Measurements from ENCODE around the gene FNBP1. TPM values are rescaled to one million over a fixed set of nuclear protein-coding genes. Genes with fewer than 3 reads are reported as not detected.

Gene FNBP1
- total RNA-seq, 1 donor from 2014 or later = 87.2 TPM

DNA sequence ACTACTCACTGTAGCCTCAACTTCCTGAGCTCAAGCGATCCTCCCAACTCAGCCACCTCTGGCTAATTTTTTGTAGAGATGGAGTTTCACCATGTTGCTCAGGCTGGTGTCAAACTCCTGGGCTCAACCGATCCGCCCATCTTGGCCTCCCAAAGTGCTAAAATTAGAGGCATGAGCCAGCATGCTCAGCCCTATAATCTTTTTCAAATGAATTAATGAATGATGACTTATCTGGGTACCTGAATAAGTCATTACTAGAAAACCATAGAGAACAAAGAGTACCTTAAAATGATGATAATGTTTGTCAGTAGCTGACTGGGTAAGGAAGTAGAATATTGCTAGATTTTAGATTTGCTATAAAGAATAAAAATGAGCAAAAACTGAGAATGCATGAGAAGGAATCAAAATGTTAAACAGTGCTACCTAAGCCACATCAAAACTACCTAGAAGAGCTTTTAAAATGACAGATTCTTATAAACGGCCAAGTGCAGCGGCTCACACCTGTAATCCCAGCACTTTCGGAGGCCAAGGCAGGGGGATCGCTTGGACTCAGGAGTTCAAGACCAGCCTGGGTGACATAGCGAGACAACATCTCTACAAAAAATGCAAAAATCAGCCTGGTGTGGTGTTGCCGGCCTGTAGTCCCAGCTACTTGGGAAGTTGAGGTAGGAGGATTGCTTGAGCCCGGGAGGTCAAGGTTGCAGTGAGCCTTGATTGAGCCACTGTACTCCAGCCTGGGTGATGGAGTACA is 13.6 kb downstream of the FNBP1 start:
- TF ChIP-seq, protein P1, sequence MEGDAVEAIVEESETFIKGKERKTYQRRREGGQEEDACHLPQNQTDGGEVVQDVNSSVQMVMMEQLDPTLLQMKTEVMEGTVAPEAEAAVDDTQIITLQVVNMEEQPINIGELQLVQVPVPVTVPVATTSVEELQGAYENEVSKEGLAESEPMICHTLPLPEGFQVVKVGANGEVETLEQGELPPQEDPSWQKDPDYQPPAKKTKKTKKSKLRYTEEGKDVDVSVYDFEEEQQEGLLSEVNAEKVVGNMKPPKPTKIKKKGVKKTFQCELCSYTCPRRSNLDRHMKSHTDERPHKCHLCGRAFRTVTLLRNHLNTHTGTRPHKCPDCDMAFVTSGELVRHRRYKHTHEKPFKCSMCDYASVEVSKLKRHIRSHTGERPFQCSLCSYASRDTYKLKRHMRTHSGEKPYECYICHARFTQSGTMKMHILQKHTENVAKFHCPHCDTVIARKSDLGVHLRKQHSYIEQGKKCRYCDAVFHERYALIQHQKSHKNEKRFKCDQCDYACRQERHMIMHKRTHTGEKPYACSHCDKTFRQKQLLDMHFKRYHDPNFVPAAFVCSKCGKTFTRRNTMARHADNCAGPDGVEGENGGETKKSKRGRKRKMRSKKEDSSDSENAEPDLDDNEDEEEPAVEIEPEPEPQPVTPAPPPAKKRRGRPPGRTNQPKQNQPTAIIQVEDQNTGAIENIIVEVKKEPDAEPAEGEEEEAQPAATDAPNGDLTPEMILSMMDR (IDR thresholded peaks at IDR 0.05) = no peak
- no peaks in the 10 kb centered on the region for H3K27me3 ChIP-seq
- intact Hi-C loops (cut with DNase I) = loop anchor here (10.0 kb wide), 1 partner anchor 315 kb away; no protein-coding TSS in a partner anchor
- H3K36me3 ChIP-seq = no peaks in the 10 kb centered on the region
- H3K27ac ChIP-seq = no peak overlapping the region
- no peak overlapping the region for H3K4me3 ChIP-seq
- peak in 1 of 2 donors; percentile 38 for DNase-seq (ENCODE audit: low spot score in 2 of 2)
- no peaks in the 10 kb centered on the region for H3K9me3 ChIP-seq
- H3K4me1 ChIP-seq = peaks cover 6 to 48% of the 10 kb centered on the region in 2 donors

DNA sequence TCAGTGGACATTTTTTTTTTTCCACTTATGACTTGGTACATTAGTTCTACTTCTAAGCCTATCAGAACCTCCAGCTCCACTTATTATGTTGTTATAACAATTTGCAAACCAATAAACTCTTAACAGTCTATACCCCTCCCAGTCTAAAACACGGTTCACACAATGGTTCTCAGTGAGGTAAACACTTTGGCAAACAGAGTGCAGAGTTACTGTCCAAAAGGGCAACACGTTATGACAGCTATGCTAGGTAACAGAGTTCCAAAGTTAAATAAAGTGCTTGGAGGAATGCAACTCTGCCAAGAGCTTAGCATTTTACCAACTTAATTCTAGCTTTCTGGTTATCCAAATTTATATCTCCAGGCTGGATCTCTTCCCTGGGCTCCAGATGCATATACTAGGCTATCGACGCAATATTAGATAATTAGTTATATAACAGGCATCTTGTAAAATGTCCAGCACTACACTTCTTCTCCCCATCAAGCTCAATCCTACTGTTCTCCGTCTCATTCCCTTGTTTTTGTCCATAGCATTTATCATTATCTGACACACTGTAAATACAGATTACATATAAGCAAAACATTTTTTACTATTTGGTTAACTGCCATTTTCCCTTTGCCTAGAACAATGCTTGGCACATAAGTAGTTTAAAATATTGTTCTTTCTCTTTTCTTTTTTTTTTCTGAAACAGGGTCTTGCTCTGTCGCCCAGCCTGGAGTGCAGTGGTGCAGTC is 14.3 kb downstream of the FNBP1 start:
- no peaks in the 10 kb centered on the region for H3K27me3 ChIP-seq
- H3K9me3 ChIP-seq = no peaks in the 10 kb centered on the region
- intact Hi-C loops (cut with DNase I) = loop anchor here (10.0 kb wide), 1 partner anchor 314 kb away; no protein-coding TSS in a partner anchor
- H3K4me3 ChIP-seq = no peak overlapping the region
- TF ChIP-seq, protein P1 (IDR thresholded peaks at IDR 0.05) = no peak
- H3K4me1 ChIP-seq = peaks cover 6 to 53% of the 10 kb centered on the region in 2 donors
- no peak overlapping the region for H3K27ac ChIP-seq
- DNase-seq (ENCODE audit: low spot score in 2 of 2) = no peak
- no peaks in the 10 kb centered on the region for H3K36me3 ChIP-seq

DNA sequence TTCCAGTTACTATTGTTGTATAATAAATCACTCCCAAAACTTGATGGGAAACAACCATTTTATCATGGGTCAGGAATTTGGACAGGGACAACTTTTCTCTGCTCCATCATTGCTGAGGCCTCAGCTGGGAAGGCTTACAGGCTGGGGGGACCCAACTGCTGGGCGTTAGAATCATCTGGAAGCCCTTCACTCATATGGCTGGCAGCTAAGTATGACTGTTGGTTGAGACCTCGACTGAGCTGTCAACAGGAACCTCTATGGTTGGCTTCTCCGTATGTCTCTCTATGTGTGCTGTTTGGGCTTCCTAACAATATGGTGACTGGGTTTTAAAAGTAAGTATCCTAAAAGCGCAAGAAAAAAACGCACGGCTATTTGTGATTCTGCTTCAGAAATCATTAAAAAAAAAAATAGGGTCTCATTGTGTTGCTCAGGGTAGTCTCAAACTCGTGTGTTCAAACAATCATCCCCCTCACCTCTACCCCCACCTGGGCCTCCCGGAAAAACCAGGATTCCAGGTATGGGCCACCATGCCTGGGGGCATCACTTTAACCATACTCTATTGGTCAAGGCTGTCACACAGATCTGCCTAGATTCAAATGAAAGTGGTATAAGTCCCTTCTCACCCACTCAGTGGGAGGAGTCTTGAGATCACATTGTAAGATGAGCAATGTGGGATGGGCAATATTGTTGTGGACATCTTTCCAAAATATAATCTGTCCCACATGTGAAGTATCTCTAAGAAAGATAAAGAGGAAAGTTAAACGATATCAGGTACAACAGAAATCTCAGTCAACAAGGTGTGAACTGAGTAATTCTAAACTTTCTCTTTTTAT is 15.2 kb downstream of the FNBP1 start:
- no peak overlapping the region for H3K4me3 ChIP-seq
- TF ChIP-seq, protein P1 (IDR thresholded peaks at IDR 0.05) = no peak
- H3K9me3 ChIP-seq = no peaks in the 10 kb centered on the region
- no peaks in the 10 kb centered on the region for H3K27me3 ChIP-seq
- DNase-seq (ENCODE audit: low spot score in 2 of 2) = peak in 1 of 2 donors; percentile 40
- no peak overlapping the region for H3K27ac ChIP-seq
- H3K4me1 ChIP-seq = peaks cover 9 to 54% of the 10 kb centered on the region in 2 donors
- no peaks in the 10 kb centered on the region for H3K36me3 ChIP-seq
- intact Hi-C loops (cut with DNase I) = loop anchor here (10.0 kb wide), 1 partner anchor 313 kb away; no protein-coding TSS in a partner anchor

DNA sequence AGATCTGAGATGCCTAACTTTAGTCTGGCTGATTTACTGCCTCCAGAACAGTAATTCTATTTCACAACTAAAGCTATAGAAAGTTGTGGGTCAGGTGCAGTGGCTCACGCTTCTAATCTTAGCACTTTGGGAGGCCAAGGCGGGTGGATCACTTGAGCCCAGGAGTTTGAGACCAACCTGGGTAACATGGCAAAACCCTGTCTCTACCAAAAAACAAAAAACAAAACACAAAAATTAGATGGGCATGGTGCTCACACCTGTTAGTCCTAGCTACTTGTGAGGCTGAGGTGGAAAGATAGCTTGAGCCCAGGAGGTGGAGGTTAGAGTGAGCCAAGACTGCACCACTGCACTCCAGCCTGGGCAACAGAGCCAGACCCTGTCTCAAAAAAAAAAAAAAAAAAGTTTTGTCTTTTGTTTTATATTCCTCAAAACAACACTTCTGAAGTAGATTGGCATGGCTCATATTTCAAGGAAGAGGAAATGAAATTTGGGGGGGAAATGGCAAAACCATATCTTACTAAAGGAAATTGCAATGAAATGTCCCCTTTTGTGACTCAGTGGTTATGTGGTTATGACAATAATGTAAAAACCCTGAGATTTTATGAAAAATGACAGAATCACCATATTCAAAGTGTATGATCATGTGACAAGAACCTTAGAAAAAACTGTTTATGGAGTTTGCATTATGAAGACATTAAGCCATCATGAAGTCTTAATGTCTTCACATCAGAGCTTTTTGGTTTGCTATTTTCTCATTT is 16.2 kb downstream of the FNBP1 start:
- DNase-seq (ENCODE audit: low spot score in 2 of 2) = no peak
- TF ChIP-seq, protein P1 (IDR thresholded peaks at IDR 0.05) = no peak
- Histone ChIP-seq H3K4me3 (no peak overlapping the region), H3K9me3 (no peaks in the 10 kb centered on the region), H3K4me1 (peaks cover 3 to 53% of the 10 kb centered on the region in 2 donors), H3K27me3 (no peaks in the 10 kb centered on the region), H3K27ac (no peak overlapping the region), H3K36me3 (no peaks in the 10 kb centered on the region)
- intact Hi-C loops (cut with DNase I) = loop anchor here (10.0 kb wide), 1 partner anchor 312 kb away; no protein-coding TSS in a partner anchor

DNA sequence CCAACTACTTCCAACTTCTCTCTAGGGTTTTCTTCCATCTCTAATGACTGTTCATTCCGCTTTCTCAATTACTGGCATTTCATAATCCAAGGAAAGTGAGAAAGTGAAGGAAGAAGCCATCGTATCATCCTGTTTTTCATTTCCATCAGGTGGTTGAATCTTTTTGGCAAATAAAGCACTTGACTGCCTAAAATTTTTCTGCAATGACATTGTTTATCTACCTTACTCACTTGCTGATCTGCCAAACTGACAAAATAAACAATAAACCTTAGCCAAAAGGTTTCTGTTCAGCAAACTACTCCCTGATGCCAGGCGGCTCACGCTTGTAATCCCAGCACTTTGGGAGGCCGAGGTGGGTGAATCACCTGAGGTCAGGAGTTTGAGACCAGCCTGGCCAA is 18.4 kb downstream of the FNBP1 start:
- H3K4me1 ChIP-seq = peaks cover 8 to 65% of the 10 kb centered on the region in 2 donors

More for the DNA sequence above, 18.4 kb downstream of the FNBP1 start:
- H3K27me3 ChIP-seq = no peaks in the 10 kb centered on the region
- no peak for DNase-seq (ENCODE audit: low spot score in 2 of 2)
- intact Hi-C loops (cut with DNase I) = loop anchor here (10.0 kb wide), 1 partner anchor 310 kb away; no protein-coding TSS in a partner anchor
- no peaks in the 10 kb centered on the region for H3K36me3 ChIP-seq
- H3K4me3 ChIP-seq = no peak overlapping the region
- TF ChIP-seq, protein P1 (IDR thresholded peaks at IDR 0.05) = no peak
- H3K27ac ChIP-seq = peak overlapping the region; percentile 75 to 78
- no peaks in the 10 kb centered on the region for H3K9me3 ChIP-seq
